A204.1 (cell line): ENCODE data around the gene DMGDH.
"Not testable (repeated sequence)": the region's sequence is repeated elsewhere in the genome, so short reads cannot be mapped to it uniquely, and the experiment has no call there.

Source experiments
- FAIRE-seq: peaks from 2 replicates; lab custom pipeline; 2012; peaks lifted over from hg19 to GRCh38; lab: Jason Lieb, UNC

Gene DMGDH

GRCh38 chr5:79011219-79011836 is 58.1 kb downstream of the DMGDH start:
- no peak for FAIRE-seq

DNA sequence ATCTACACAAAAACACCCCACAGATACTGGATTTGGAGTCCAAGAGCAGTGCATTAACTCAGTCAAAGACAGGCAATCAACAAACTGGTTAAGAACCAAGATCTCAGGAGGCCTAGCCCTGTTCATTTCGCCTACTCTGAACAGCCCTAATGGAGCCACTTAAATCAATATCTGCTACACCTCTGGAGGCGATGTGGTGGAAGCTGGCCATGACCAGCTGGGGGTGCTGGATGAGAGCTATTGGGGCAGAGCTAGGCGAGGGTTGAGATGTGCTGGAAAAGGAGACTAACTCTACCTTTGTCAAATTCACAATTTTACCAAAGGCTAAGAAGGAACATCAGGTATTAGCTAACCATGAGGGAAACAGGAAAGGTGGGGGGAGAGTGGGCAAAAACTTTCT is 61.1 kb downstream of the DMGDH start:
- FAIRE-seq, result no peak

DNA sequence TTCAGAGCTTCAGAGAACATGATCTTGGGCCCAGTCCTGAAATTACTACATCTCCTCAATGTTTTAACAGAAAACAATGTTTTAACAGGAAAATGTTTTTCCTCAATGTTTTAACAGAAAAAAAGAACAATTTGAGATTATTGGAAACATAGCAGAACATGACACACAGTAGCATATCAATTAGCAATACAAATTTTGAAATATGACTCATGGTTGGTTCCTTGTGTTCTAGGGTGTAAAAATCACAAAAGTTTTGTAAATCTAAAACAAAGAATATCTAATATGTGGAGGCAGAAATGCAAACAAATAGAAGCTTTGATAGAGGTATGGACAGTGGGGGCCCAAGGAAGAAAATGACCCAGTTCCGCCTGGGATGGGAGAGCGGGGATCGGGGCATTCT is 61.6 kb downstream of the DMGDH start:
- FAIRE-seq, result no peak

- no peak for FAIRE-seq
Measured at GRCh38 chr5:79005936-79006631, 63.4 kb downstream of the DMGDH start.

DNA sequence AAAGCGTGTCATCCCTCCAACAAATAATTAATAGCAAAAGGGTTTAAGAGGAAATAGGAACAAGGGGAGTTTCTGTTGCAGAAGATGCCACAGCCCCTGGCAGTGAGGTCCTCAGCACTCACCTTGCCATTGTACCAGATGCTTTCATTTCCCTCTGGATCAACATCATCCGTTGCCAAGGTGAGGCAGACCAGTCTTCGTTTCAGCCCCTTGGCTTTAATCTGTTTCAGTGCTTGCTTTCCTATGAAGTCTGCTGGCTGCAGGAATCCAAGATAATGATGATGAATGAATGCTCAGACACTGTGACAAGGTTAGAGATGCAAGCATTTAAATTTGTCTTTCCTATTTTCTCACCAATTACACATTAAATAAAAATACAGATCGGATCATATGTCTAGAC is 64.3 kb downstream of the DMGDH start:
- FAIRE-seq, result no peak

GRCh38 chr5:79002374-79002773 is 67.1 kb downstream of the DMGDH start:
- FAIRE-seq, result no peak

DNA sequence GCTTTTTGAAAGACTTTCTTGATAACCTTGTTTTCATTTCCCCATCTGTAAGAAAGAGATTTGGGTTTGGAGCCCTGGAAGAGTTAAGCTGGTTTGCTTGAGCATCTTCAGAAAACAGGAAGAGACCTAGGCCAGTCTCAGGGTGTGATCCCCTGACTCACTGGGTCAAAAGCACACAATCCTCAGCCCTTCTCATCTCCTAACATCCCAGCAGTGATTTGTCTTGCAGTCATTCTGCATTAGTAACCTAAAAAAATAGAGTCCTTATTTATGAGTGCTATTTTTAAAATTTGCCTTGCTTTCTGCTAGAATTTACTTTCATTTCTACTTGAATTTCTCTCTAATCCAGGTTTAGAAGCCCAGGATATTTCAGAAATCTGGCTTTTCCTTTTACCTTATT is 68.0 kb downstream of the DMGDH start:
- no peak for FAIRE-seq

- no peak for FAIRE-seq
Measured at GRCh38 chr5:78997090-78997489, 72.4 kb downstream of the DMGDH start.

DNA sequence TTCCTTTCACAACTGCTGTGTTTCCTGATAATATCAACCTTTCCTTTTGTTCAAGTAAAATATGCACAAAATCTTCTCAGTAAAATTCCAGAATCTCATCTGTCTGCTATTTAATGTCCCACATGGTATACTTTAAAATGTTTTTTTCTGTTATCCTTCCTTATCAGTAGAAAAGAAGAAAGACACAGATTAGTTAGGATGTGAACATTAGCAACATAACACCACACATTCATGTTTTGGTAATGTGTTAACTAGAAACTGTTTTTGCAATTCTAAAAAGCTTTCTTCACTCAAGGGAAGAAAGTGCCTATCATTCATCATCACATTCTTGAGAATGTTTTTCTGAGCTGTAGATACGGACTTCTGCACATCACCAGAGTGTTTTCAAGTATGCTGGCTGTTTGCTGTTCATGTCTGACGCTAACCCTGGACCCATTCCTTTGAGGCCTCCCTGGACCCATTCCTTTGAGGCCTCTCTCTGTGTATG is 73.9 kb downstream of the DMGDH start:
- FAIRE-seq, result no peak

DNA sequence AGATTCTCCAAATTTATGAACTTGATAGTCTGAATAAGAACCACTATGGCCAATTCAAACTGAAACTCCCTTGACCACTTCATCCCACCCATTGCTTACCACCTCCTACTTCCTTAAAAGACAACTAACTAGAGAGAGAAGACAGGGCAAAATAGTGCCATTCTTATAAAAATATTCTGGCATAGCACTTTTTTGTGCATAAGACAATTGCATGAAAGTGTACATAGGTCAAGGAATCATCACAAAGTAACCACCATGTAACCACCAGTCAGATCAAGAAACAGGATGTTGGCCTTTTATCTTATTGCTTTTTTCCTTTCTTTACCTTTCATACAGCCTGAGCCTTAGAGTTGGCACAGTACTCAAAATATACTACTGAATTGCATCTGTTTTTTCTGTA is 76.3 kb downstream of the DMGDH start:
- no peak for FAIRE-seq

- no peak for FAIRE-seq
Measured at GRCh38 chr5:78992146-78992545, 77.3 kb downstream of the DMGDH start.

DNA sequence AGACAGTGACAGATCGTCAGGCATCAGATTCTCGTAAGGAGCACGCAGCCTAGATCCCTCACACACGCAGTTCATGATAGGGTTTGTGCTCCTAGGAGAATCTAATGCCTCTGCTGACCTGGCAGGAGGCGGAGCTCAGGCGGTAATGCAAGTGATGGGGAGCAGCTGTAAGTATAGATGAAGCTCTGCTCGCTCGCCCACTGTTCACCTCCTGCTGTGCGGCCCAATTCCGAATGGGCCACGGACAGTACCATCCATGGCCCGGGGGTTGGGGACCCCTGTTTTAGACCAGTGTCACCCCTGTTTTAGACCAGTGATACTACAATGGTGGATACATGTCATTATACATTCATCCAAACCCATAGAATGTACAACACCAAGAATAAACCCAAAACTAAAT is 80.4 kb downstream of the DMGDH start:
- no peak for FAIRE-seq

GRCh38 chr5:78985725-78986223 is 83.7 kb downstream of the DMGDH start:
- no peak for FAIRE-seq

- FAIRE-seq, result no peak
Measured at GRCh38 chr5:78985116-78985724, 84.3 kb downstream of the DMGDH start, which contains the start of gene ARSB. TSS of gene ARSB (minus strand) at chr5:78985310. CDS start at chr5:78985248, 62 bp downstream.

GRCh38 chr5:78984439-78985115 is 84.9 kb downstream of the DMGDH start:
- no peak for FAIRE-seq

- no peak for FAIRE-seq
Measured at GRCh38 chr5:78983601-78984438, 85.7 kb downstream of the DMGDH start.

GRCh38 chr5:78983194-78983593 is 86.3 kb downstream of the DMGDH start:
- not testable (repeated sequence) for FAIRE-seq

- FAIRE-seq, result no peak
Measured at GRCh38 chr5:78979909-78980308, 89.6 kb downstream of the DMGDH start.

GRCh38 chr5:78979117-78979742 is 90.2 kb downstream of the DMGDH start:
- FAIRE-seq, result no peak

DNA sequence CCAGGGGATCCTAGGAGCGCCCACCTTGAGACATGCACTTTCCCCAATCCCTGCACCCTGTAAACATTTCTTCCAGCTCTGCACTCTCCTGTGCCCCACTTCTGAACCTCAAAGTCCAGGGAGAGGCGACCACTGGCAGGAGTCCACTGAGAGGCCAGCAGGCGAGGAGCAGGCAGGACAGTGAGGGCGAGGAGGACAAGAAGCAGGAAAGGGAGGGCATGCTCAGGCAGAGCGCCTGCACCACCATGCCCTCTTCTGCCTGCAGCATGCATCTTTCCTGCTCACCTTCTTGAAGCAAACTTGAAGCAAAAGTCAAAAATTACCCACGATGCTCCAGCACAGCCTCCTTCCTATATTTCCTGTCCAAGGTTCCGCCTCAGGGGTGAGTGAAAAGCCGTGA is 94.4 kb downstream of the DMGDH start:
- no peak for FAIRE-seq

DNA sequence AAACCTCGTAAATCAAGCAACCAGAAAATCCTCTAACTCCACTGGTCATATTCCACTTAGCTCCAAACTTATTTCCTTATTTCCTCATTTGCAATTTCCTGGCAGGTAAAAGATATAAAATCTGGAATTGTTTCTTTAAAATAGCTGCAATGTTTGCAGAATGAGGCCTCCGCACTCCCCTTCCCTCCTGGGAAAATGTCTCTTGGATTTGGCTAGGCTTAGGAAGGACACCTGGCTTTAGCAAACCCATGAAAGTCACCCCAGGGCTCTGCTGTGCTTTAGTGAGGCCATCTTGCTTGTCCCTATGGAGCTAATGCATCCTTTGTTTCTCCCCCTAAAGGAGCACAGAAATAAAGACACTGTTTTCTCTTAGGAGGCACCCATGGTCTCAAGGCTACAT is 94.9 kb downstream of the DMGDH start:
- FAIRE-seq, result no peak
